Dedifferentiated amniotic fluid mesenchymal stem cell (primary cell): Measurements from ENCODE around the gene SAPCD2.

Experiments used
- DNase-seq: peaks from one replicate; pipeline ENCODE4 v3.0.0-alpha.2; 2016; ENCODE audit errors: extremely low spot score

The SAPCD2 gene

DNA sequence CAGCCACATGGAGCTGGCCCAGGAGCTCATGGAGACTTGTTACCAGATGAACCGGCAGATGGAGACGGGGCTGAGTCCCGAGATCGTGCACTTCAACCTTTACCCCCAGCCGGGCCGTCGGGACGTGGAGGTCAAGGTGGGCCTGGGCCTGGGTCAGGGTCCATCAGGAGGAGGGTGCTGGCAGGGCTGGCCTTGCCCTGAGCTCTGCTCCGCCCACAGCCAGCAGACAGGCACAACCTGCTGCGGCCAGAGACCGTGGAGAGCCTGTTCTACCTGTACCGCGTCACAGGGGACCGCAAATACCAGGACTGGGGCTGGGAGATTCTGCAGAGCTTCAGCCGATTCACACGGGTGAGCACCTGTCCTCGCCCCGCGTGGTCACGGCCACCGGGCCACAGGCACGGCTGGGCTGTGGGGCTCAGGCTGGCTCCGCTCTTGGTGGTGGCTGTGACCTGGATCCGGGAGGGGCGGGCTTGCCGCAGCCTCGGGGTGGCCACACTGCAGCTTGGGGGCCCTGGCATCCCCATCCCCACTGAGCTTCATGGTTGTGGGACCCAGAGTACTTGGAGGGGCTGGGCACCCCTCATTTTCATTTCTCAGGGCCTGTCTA is 37.1 kb upstream of the SAPCD2 start:
- DNase-seq = no peak

DNA sequence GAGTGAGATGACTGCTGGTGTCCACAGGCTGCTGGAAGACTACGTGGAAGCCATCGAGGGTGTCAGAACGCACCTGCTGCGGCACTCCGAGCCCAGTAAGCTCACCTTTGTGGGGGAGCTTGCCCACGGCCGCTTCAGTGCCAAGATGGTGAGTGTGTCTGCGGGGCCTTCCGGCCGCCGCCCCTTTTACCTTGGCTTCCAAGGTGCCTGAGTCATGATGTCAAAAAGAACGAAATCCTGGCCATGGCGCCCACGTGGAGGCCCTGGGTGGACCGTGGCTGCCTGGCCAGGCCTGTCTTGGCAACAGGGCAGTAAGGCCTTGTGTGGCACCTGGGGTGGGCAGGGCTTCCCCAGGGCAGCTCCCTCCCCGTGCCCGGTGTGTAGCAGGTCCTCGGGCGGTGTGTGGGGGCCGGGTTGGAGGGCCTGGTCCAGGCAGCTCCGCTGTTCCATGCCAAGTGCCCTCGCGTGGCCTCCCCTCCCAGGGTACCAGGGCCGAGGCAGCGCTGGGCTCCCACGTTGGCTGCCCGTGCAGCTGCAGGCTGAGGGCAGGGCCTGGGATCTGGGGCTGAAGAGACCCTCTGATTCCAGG is 36.4 kb upstream of the SAPCD2 start:
- no peak for DNase-seq

DNA sequence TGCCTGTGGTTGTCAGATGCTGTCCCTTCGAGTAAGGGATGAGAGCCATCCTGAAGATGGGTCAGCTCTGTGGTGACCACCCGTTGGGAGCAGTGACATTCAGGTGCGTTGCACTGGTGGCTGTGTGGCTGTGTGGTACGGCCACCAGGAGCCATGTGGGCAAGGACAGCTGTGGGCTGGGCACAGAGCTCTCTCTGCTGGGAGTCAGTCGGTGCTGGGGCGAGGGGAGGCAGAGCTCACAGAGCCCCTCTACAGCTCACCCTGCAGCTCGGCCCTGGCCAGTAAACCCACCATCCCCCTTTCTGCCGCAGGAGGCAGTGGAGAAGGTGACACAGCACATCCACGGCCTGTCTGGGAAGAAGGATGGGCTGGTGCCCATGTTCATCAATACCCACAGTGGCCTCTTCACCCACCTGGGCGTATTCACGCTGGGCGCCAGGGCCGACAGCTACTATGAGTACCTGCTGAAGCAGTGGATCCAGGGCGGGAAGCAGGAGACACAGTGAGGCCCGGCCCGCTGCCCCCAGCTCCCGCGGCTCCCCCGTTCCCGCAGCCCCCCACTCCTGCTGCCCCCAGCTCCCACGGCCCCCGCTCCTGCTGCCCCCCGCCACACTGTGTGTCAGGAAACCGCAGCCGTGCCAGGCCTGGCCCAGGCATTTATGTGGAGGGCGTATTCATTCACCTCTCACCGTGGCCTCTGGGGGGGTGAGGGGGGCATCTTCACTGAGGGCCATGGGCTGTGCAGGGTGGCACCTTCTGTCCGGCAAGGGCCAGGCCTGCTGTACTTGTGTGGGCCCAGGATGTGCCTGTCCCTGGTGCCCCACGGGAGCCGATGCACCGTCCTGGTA is 35.7 kb upstream of the SAPCD2 start:
- no peak for DNase-seq

DNA sequence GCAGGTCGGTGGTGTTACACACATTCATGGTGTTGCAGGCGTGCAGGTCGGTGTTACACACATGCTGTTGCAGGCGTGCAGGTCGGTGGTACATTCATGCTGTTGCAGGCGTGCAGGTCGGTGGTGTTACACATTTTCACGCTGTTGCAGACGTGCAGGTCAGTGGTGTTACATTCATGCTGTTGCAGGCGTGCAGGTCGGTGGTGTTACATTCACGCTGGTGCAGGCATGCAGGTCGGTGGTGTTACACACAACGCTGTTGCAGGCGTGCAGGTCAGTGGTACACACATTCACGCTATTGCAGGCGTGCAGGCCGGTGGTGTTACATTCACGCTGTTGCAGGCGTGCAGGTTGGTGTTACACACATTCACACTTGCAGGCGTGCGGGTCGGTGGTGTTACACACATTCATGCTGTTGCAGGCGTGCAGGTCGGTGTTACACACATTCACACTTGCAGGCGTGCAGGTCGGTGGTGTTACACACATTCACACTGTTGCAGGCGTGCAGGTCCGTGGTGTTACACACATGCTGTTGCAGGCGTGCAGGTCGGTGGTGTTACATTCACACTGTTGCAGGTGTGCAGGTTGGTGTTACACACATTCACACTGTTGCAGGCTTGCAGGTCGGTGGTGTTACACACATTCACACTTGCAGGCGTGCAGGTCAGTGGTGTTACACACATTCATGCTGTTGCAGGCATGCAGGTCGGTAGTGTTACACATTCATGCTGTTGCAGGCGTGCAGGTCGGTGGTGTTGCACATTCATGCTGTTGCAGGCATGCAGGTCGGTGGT is 33.0 kb upstream of the SAPCD2 start:
- no peak for DNase-seq

DNA sequence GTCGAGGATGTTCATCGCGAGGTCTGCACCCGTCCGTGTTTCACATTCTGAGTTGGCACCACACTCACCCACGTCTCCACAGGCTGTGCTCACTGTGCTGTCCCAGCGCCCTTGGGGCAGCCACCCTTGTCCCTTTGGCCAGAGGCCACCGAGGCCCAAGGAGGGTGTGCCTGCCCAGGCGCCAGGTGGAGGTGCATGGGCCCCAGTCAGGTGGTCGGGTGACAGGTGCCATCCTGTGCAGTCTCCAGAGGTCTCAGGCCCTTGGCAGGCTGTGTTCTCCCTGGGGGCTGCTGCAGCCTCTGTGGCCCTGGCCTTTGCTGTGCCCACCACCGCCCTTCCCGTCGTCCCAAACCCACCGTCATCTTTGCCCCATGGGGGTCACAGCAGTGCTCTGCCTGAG is 28.9 kb upstream of the SAPCD2 start:
- DNase-seq = no peak

DNA sequence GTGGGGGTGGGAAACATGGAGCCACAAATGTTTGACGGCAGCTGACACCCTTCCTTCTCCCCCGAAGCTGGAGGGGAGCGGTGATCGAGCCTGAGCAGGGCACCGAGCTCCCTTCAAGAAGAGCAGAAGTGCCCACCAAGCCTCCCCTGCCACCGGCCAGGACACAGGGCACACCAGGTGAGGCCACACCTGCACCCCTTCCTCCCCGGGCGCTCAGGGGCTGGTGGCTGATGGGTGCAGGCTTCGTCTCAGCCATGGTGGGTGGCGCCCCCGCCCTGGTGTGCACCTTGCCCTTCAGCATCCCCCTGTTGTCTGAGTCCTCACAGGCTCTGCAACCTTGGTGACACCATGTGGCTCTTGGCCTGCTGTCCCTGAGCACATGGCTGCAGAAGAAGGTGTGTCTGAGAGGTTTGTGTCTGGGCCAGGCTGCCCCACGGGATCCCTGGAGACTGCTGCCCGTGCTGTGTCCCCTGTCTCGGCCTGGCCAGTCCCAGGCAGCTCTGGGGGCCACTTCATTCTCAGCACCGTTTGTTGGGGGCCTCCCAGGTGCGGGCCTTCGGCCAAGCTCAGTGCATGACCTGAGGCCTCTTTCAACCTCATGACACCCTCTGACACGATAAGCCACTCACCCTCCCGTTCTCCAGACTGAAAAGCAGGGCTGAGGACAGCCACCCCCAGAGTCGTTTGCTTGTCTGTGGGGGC is 27.6 kb upstream of the SAPCD2 start:
- no peak for DNase-seq

DNA sequence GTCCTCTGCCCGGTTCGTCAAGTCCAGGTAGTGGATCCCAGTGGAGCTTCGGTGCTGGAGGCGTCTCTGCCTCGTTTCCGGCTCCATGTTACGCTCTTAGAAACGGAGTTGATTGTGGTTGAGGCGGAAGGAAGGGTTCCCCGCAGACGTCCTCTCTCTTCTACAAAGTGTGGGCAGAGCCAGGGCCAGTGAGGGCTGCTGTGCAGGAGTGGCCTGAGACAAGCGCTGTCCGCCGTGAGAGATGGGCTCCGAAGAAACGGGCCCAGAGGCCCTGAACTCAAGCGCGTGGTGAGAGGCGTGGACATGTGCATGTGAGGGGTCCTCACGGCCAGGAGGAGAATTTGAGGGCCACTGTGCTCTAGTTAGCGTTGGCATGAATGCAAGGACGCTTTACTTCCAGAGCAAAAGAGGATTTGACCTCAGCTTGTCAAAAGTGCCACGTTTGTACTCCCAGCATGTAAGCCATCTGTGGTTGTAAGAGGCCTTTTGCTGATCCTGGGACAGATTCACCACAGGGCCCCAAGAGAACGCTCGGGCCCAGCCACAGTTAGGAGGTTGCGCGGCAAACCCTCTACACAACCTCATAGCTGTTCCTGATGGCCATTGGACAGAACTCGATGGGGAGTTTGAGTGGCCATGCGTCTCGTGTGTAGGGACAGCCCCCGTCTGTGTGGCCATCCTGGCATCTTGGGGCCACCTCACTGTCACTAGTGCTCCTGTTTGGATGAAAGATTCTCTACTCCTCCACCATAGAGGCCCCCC is 26.6 kb upstream of the SAPCD2 start:
- DNase-seq = no peak

DNA sequence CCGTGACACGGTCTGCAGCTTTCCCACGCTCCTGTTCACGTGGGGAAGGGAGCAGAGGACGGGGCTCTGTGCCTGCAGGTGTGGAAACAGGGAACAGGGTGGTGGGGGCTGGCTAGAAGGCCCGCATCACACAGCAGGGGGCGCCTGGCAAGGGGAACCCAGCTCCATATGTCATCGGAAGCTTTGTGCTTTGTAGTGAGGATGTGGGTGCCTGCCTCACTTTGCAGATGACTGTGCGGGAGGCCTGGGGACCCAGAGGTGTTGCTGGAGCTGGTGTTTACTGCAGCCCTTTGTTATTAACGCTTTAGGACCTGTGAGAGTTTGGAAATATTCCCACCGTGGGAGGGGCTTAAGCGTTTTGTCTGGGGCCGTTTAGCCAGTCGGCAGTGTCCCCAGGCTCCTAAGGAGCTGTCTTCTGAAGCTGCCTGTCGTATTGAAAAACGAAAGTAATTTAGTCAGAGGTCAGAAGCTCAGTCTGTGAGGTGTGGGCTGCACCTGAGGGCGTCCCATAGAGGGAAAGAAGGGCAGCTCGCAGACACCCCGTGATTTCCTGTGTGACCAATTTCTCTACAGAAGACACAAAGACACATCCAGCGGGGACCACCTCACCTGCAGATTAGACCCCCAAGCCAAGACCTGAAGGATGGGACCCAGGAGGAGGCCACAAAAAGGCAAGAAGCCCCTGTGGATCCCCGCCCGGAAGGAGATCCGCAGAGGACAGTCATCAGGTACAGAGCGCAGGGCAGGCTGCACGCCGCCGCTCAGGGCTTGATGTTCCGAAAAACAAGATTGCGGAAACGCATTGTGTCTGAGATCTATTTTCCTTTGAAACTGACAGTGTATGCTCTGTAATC is 25.5 kb upstream of the SAPCD2 start:
- no peak for DNase-seq

DNA sequence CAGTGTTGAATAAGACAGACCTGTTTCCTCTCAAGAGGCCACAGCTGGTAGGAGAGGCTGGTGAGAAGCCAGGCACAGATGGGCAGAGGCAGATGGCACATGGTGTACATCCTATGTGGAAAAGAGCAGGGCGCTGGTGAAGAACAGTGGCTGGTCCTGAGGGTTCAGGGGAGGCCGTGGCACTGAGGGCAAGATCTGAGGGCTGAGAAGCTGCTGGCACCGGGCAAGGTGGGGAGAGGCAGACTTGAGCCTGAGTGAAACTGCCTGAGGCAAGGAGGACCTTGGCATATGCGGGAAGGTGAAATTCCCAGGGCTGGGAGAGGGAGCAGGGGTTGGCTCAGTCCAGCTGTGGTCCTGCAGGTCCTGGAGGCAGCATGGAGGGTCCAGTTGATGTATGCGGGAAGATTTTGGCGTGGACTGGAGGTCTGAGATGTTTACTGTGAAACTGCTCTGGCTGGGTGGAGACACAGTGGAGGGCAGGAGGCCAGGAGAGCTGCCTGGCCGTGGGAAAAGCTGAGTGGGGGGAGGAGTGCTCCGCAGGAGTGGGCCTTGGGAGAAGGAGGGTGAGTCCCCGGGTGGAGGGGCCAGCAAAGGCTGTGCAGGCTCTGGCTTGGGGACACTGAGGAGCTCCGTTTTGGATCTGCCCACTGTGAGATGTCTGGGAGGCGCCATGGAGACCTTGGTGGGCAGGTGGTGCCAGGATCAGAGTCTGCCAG is 19.0 kb upstream of the SAPCD2 start:
- no peak for DNase-seq

DNA sequence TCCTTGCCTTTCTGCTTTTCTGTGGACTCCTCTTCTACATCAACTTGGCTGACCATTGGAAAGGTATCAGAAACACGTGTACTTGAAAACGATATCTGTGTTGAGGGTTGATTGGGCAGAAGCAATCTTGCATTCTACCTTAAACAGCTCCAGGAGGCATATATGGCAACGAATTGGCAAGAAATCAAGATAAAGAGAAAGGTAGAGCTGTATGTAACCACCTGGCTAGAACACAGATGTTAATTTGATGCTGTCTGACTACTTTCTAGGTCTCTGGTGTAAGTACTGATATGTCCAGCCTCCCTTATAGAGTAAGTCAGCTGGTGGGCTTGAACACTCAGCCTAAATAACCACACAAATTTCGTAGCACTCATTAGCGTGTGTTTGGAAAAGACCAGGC is 17.8 kb upstream of the SAPCD2 start:
- DNase-seq = no peak

DNA sequence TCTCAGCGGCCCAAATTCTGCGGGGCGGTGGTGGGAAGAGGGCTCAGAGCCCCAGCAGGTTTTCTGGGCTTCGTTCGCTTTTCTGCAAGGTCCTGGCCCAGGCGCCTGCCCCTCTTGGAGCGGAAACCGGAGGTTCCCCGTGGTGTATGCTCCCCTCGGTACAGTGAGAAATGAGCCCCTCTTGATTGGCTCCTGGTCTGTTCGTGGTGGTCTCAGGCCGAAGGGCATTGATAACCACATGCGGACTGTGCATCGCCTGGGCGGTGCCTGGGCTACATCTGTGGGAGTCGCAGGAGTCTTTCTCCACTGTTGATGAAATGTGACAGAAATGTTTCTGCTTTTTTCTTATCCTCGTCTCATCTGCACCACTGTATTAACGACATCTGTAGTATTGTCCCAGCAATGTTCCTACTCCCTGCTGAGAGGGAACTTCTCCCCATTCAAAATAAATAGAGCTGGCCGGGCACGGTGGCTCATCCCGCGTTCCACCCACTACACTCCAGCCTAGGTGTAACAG is 17.1 kb upstream of the SAPCD2 start:
- no peak for DNase-seq

DNA sequence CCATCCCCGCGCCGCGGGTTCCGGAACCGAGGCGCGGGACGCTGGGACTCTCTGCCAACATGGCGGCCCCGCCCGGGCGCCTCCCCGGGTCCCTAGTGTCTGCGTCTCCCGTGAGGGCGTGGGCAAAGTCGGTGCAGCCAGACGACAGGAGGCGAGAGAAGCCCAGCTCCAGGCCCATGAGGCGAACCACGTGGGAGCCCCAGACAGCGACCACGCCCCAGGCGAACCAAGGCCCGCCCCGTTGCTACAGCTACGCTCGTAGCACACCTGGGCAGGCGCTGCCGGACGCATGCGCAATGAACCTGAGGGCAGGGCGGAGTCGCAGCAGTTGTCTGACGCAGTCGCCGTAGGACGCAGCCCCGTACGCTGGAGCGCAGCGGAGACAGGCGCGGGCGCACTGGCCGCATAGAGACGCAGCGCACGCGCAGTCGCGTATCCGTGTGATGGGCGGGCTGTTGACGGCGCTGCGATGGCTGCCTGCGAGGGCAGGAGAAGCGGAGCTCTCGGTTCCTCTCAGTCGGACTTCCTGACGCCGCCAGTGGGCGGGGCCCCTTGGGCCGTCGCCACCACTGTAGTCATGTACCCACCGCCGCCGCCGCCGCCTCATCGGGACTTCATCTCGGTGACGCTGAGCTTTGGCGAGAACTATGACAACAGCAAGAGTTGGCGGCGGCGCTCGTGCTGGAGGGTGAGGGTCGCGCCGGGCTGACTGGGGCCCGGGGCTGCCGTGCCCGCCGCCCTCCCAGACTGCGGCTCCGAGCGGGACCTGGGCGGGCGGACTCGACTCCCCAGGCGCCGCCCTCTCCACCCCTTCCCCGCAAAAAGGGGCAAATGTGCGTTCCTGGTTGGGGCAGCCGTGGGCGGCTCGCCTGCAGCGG is 16.4 kb upstream of the SAPCD2 start, which contains the start of gene MAN1B1:
Gene MAN1B1, plus strand, starts transcription at position 455 of the 878 bp plus-strand sequence. Its CDS starts 15 bp downstream, at position 470.
- DNase-seq = peak; percentile 91

DNA sequence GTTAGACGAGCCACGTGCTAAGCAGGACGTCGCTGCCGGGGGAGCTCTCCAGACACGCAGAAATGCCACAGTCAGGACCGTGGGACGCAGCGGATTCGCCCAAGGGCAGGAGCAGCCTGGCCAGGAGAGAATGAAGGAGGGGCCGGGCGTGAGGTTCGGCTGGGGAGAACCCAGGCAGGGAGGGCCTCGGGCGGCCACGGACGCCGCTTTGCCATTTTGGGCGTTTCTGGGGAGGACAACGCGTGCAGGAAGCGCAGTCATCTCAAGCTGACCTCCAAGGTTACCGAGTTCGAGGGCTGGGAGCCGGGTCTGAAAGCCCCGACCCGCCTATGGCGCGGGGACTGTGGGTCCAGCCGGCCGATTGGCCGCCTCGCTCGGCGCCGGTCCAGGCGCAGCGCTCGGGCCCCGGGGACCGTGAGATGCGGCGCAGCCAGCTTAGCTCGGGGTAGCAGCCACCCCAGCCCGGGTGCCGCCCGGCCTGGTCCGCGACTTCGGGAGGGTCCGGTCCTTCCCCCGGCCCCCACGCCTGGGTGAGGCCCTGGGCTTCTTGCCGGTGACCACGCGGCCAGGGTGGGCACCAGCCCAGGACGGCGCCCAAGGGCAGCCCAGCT is 15.7 kb upstream of the SAPCD2 start:
- DNase-seq = no peak

DNA sequence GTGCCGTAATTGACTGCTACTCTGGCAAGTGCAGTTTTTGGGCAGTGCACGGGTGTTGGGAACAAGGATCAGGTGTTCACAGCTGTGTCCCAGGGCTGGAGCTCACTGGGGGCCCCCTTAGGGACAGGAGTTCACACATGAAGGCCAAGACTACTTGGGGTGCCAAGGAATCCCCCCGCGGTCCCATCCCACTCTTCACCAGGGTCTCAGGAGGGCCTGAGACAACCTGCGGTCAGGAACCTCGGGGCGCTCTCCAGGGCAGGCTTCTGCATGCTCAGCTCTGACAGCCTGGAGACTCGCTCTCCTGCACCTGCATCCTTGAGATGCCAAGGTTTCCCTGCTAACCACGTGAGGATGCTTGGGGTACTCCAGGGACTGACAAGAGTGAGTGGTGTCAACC is 14.2 kb upstream of the SAPCD2 start:
- no peak for DNase-seq

DNA sequence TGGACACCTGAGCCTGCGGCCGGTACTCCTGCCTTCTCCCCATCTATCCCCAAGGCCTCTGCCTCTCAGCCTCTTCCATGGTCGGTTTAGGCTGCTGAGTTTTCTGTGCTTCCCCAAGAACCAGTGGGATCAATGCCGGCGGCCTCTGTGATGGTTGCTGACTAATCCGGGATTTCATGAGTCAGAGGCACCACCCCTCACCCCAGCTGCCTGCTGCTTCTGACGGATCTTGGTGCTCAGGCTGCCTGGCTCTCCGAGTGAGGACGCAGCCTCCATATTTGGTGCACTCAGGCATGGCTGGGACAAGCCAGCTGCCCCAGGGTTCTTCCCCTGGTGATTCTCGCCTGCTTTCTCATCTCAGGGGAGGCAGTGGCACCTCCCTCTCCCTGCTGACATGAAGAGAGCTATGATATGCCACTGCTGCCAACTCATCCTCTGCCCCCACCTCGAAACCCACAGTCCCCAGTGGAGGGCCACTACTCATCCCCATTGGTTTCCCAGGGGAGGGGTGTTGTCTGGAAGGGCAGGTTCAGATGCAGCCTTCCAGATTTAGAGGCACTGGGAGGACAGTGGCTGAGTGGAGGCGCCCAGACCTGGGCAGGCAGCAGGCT is 13.1 kb upstream of the SAPCD2 start:
- DNase-seq = peak; percentile 89

DNA sequence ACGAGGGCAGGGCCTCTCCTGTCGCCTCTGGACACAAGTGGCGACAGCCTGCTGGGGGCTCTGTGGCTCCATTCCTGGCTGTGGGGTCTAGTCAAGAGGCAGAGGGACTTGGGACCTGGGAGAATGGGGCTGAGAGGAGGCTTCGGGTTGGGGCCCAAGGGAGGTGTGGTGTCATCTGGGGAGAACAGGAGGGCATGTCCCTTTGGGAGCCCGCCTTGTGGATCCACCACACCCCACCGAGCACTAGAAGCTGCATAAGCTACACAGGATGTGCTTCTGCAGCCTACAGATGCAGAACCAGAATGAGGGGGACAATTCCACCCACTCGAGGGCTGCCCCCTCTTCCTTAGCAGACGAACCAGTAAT is 12.6 kb upstream of the SAPCD2 start:
- no peak for DNase-seq
